PC-3 (cell line): ENCODE results near the gene TMEM126B.

Source experiments
- EZH2phosphoT487 ChIP-seq: fragments of 300-600 bp; sonication (generic); IDR thresholded peaks from 2 replicates; pipeline ENCODE4 v1.6.1; 2018; ENCODE audit warnings: mild to moderate bottlenecking, antibody characterized with exemption, low read length, borderline replicate concordance
- TF ChIP-seq, protein P1 (sequence below): fragments of 300-600 bp; sonication (generic); conservative IDR thresholded peaks from 2 replicates; pipeline ENCODE4 v1.5.1; 2017; ENCODE audit warnings: antibody characterized with exemption, low read depth, mild to moderate bottlenecking, low read length

DNA sequence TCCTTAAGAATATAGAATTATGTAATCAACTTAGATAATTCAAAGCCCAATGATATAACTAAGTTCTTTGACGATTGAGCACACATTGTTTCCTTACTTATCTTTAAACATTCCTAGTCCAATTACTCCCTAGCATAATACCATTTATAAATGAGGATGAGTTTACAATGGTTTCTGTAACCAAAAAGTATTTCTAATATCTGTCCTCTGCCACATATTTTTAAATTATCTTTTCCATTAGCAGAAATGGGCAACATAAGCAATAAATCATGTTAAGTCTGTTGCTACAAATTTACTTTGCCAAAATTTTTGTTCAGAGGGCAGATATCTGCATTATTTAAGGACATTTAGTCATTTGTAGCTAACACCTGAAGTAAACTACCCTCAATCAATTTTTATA is 29.8 kb downstream of the TMEM126B start:
- TF ChIP-seq EZH2phosphoT487 = no peak
- TF ChIP-seq, protein P1, sequence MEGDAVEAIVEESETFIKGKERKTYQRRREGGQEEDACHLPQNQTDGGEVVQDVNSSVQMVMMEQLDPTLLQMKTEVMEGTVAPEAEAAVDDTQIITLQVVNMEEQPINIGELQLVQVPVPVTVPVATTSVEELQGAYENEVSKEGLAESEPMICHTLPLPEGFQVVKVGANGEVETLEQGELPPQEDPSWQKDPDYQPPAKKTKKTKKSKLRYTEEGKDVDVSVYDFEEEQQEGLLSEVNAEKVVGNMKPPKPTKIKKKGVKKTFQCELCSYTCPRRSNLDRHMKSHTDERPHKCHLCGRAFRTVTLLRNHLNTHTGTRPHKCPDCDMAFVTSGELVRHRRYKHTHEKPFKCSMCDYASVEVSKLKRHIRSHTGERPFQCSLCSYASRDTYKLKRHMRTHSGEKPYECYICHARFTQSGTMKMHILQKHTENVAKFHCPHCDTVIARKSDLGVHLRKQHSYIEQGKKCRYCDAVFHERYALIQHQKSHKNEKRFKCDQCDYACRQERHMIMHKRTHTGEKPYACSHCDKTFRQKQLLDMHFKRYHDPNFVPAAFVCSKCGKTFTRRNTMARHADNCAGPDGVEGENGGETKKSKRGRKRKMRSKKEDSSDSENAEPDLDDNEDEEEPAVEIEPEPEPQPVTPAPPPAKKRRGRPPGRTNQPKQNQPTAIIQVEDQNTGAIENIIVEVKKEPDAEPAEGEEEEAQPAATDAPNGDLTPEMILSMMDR = no peak
